Measurements from ENCODE around the gene HADHA. TPM values are rescaled to one million over a fixed set of nuclear protein-coding genes. Genes with fewer than 3 reads are reported as not detected.

Gene HADHA
- total and polyA plus RNA-seq, 2 donors (not counting 1 experiment from before 2014, with no cell fraction given): 29.8 to 96.7 TPM

DNA sequence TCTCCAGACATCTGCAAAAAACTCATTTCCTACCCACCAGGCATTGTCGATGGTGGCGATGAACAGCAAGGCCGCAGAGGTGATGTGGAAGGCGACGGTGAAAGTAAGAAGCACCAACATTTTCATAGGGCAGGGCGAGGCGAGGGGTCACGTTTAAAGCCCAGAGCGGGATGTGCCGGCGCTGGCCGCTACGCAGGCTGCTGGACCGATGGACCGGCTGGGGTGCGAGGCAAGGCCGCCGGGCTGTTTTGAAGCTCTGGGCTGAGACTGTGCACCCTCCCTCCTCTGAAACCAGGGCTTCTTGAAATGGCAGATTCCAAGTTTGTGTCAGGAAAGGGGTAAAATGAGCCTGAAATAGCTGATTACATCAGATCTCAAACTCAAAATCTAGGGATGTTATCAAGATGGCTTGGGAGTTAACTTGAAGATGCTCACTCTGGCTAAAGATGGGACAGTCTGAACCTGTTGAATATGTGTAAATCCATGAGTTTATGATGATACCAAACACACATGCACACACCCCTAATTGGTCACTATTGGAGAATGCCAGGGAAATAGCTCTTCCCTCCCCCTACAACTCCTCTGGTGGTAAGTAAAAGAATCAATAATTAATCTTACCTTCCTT is 103.2 kb downstream of the HADHA start:
- ChIA-PET POLR2A (interaction anchor here (0.7 kb wide), 1 partner anchor 144 kb away, joined by 5 read pairs; no protein-coding TSS in a partner anchor), CTCF (no interaction called here)
- ATAC-seq (ENCODE audit: low read depth) (no peak), DNase-seq (no peak)
- Histone ChIP-seq H3K27ac (ENCODE audit: low read length in 2 of 2) (no peak overlapping the region), H3K36me3 (replicated peaks in 1 of 2; ENCODE audit: control extremely low read depth in 1 of 2, control insufficient read depth in 1 of 2, extremely low read depth in 1 of 2, insufficient read depth in 2 of 2, low read length in 1 of 2) (no peaks in the 10 kb centered on the region), H3K4me3 (ENCODE audit: control extremely low read depth in 1 of 5, extremely low read depth in 1 of 5, insufficient read depth in 1 of 5, low read depth in 2 of 5, low read length in 4 of 5) (no peak overlapping the region), H4K20me1 (ENCODE audit: control insufficient read depth, insufficient read depth, low read length, poor library complexity, severe bottlenecking) (no peaks in the 10 kb centered on the region), H2AFZ (ENCODE audit: insufficient read depth, low read depth, low read length, poor library complexity, severe bottlenecking) (no peak overlapping the region), H3K4me2 (replicated peaks; ENCODE audit: low read depth, low read length, poor library complexity, severe bottlenecking) (no peak overlapping the region), H3K4me1 (ENCODE audit: control insufficient read depth in 2 of 2, insufficient read depth in 2 of 2, low read length in 2 of 2) (no peaks in the 10 kb centered on the region), H3K79me2 (ENCODE audit: control insufficient read depth, insufficient read depth, low read length) (no peaks in the 10 kb centered on the region), H3K9ac (ENCODE audit: low read length) (no peak overlapping the region), H3K27me3 (replicated peaks in 1 of 4; ENCODE audit: control extremely low read depth in 1 of 4, control insufficient read depth in 3 of 4, insufficient read depth in 4 of 4, low read length in 3 of 4) (no peaks in the 10 kb centered on the region), H3K9me3 (ENCODE audit: control extremely low read depth in 1 of 3, control insufficient read depth in 2 of 3, insufficient read depth in 1 of 3, low read length in 2 of 3) (no peaks in the 10 kb centered on the region)
- H3K4me3 Mint-ChIP-seq: no peak overlapping the region
- no peak for TF ChIP-seq EZH2 (IDR thresholded peaks at IDR 0.05; ENCODE audit: borderline replicate concordance, insufficient read depth, low read depth, low read length, poor library complexity, severe bottlenecking)
- TF ChIP-seq, protein P1, sequence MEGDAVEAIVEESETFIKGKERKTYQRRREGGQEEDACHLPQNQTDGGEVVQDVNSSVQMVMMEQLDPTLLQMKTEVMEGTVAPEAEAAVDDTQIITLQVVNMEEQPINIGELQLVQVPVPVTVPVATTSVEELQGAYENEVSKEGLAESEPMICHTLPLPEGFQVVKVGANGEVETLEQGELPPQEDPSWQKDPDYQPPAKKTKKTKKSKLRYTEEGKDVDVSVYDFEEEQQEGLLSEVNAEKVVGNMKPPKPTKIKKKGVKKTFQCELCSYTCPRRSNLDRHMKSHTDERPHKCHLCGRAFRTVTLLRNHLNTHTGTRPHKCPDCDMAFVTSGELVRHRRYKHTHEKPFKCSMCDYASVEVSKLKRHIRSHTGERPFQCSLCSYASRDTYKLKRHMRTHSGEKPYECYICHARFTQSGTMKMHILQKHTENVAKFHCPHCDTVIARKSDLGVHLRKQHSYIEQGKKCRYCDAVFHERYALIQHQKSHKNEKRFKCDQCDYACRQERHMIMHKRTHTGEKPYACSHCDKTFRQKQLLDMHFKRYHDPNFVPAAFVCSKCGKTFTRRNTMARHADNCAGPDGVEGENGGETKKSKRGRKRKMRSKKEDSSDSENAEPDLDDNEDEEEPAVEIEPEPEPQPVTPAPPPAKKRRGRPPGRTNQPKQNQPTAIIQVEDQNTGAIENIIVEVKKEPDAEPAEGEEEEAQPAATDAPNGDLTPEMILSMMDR (IDR thresholded peaks at IDR 0.05): no peak
- no peaks in the 10 kb centered on the region for H3K4me1 Mint-ChIP-seq
- no peaks in the 10 kb centered on the region for H3K9me3 Mint-ChIP-seq (ENCODE audit: insufficient read depth)
- intact Hi-C loops (cut with micrococcal nuclease): loop anchor here (10.0 kb wide), 1 partner anchor 536 kb away; no protein-coding TSS in a partner anchor
- H3K27me3 Mint-ChIP-seq: no peaks in the 10 kb centered on the region
- H3K27ac Mint-ChIP-seq: no peak overlapping the region
- WGBS (ENCODE audit: insufficient coverage): 98% methylated on average over 9 of the region's 18 CpGs

Other genes with a start within 250 kb of the HADHA start
- 64.1 and 66.7 TPM in 2 replicates for gene RAB10, start 210.5 kb downstream of the HADHA start, total RNA-seq
- 21.7 and 22.4 TPM in 2 replicates for gene RAB10, start 210.5 kb downstream of the HADHA start, polyA plus RNA-seq
- gene GAREM2, start 71.5 kb downstream of the HADHA start, total RNA-seq: 1.7 and 1.8 TPM in 2 replicates
- 0.16 and 0.27 TPM in 2 replicates for gene GAREM2, start 71.5 kb downstream of the HADHA start, polyA plus RNA-seq
- 64.2 and 70.3 TPM in 2 replicates for gene HADHB, start 307 bp upstream of the HADHA start, total RNA-seq
- gene HADHB, start 307 bp upstream of the HADHA start, polyA plus RNA-seq: 40.6 and 46.5 TPM in 2 replicates
- gene SELENOI, start 101.5 kb upstream of the HADHA start, total RNA-seq: 20.0 and 20.1 TPM in 2 replicates
- gene SELENOI, start 101.5 kb upstream of the HADHA start, polyA plus RNA-seq: 3.4 and 9.3 TPM in 2 replicates
- gene ADGRF3, start 102.2 kb upstream of the HADHA start, total RNA-seq: 0.47 and 0.53 TPM in 2 replicates
- 1.00 and 1.5 TPM in 2 replicates for gene ADGRF3, start 102.2 kb upstream of the HADHA start, polyA plus RNA-seq
- gene DRC1, start 157.3 kb upstream of the HADHA start, total RNA-seq: not detected in 2 replicates
- gene DRC1, start 157.3 kb upstream of the HADHA start, polyA plus RNA-seq: not detected in 2 replicates
- gene OTOF, start 233.5 kb upstream of the HADHA start, total RNA-seq: not detected in 2 replicates
- not detected in 2 replicates for gene OTOF, start 233.5 kb upstream of the HADHA start, polyA plus RNA-seq